PC-9 (cell line): ENCODE results near the gene KCTD2. TPM values are rescaled to one million over a fixed set of nuclear protein-coding genes. Genes with fewer than 3 reads are reported as not detected.
"Not testable (repeated sequence)": the region's sequence is repeated elsewhere in the genome, so short reads cannot be mapped to it uniquely, and the experiment has no call there.

Source experiments
- BruUV-seq: library from RNA; stranded (reverse); fragments of 400-500 nt; replicated peaks from 2 replicates; lab custom pipeline; 2021; lab: Mats Ljungman, UMichigan
- CTCF ChIA-PET: fragments of 300-600 bp; sonication (Branson Sonifier 250); formaldehyde crosslinking; loops from one replicate; lab custom pipeline; 2022; ENCODE audit warnings: antibody characterized with exemption; lab: Charles Lee
- POLR2A ChIA-PET: fragments of 300-600 bp; sonication (Branson Sonifier 250); formaldehyde crosslinking; loops from one replicate; lab custom pipeline; 2022; ENCODE audit warnings: antibody characterized with exemption; ENCODE audit not compliant: unreplicated experiment; lab: Charles Lee
- DNase-seq, 2 experiments: peaks; one replicate each; pipeline versions ENCODE4 v3.0.0 to v3.0.0-alpha.2; 2015 to 2022; ENCODE audit warnings: mixed read lengths in 1 of 2
- H2AFZ ChIP-seq: fragments of 200-600 bp; sonication (generic); 2 replicates; pipeline ENCODE4 v1.8.1; 2017; ENCODE audit warnings: antibody characterized with exemption
- H3F3A ChIP-seq: fragments of 200-600 bp; sonication (generic); 2 replicates; pipeline ENCODE4 v1.8.1; 2017; ENCODE audit warnings: antibody characterized with exemption, mild to moderate bottlenecking, low read depth; ENCODE audit not compliant: insufficient read depth
- H3K27ac ChIP-seq: fragments of 200-600 bp; sonication (generic); 2 replicates; pipeline ENCODE4 v1.6.1; 2016; ENCODE audit warnings: mixed run types
- H3K27me3 ChIP-seq: fragments of 200-600 bp; sonication (generic); 2 replicates; pipeline ENCODE4 v1.6.1; 2016; ENCODE audit warnings: low read depth, mixed run types; ENCODE audit not compliant: insufficient read depth
- H3K36me3 ChIP-seq: fragments of 200-600 bp; sonication (generic); 2 replicates; pipeline ENCODE4 v1.6.1; 2016; ENCODE audit warnings: low read depth, mixed run types
- H3K4me1 ChIP-seq: fragments of 200-600 bp; sonication (generic); replicated peaks from 2 replicates; pipeline ENCODE4 v1.6.1; 2016; ENCODE audit warnings: mixed run types; ENCODE audit not compliant: insufficient read depth
- H3K4me2 ChIP-seq: fragments of 200-600 bp; sonication (generic); 2 replicates; pipeline ENCODE4 v1.6.1; 2017; ENCODE audit warnings: mixed run types
- H3K4me3 ChIP-seq: fragments of 200-600 bp; sonication (generic); 2 replicates; pipeline ENCODE4 v1.6.1; 2016; ENCODE audit warnings: mixed run types
- H3K79me2 ChIP-seq: fragments of 200-600 bp; sonication (generic); 2 replicates; pipeline ENCODE4 v1.6.1; 2017; ENCODE audit warnings: low read depth, mixed run types
- H3K9me2 ChIP-seq: fragments of 200-600 bp; sonication (generic); 2 replicates; pipeline ENCODE4 v1.8.1; 2017; ENCODE audit warnings: mild to moderate bottlenecking; ENCODE audit not compliant: insufficient read depth
- H3K9me3 ChIP-seq: fragments of 200-600 bp; sonication (generic); 2 replicates; pipeline ENCODE4 v1.8.1; 2016; ENCODE audit warnings: low read depth; ENCODE audit not compliant: insufficient read depth
- H4K20me1 ChIP-seq: fragments of 200-600 bp; sonication (generic); 2 replicates; pipeline ENCODE4 v1.8.1; 2017; ENCODE audit not compliant: insufficient read depth
- EZH2 ChIP-seq: fragments of 200-600 bp; sonication (generic); IDR thresholded peaks from 2 replicates; pipeline ENCODE4 v1.8.0; 2017; ENCODE audit warnings: antibody characterized with exemption, low read depth
- intact Hi-C: fragments of 100-400 bp; cut with micrococcal nuclease; formaldehyde crosslinking; loops from one replicate; pipeline ENCODE4 v1.10.0; 2022; ENCODE audit not compliant: unreplicated experiment
- total RNA-seq: library from RNA; stranded (reverse); gene quantifications from 2 replicates; pipeline ENCODE4 v1.2.3, GENCODE V29; 2021
- TF ChIP-seq, protein P1 (sequence below): fragments of 200-600 bp; sonication (generic); conservative IDR thresholded peaks from 2 replicates; pipeline ENCODE4 v1.6.1; 2017; ENCODE audit warnings: mixed run types, antibody characterized with exemption, mild to moderate bottlenecking, moderate library complexity

KCTD2 gene
- total RNA-seq, 1 experiment from 2014 or later: 18.6 TPM

DNA sequence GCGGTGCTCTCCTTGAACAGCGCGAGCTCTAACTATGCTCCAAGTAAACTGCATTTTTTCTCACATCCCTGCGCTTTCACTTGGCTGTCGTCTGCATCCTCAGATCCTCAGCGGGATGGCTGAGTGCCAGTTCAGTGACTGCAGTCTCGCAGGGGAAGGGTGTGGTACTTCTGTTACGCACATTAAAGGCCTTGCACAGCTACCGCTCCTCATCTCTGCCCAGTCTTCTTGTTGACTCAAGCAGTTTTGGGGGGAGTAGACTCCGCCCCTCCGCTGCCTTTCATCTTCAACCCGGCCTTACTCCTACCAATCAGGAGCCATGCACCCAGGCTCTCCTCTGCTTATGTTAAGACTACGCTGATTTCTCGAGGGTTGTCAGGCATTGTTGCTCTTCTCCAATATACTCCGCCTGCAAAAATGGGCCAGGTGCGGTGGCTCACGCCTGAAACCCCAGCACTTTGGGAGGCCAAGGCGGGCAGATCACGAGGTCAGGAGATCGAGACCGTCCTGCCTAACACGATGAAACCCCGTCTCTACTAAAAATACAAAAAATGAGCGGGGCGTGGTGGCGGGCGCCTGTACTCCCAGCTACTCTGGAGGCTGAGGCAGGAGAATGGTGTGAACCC lies 10.3 kb upstream of the KCTD2 start:
- ChIA-PET CTCF (interaction anchor here (0.9 to 1.4 kb wide), 2 partner anchors 75 to 123 kb away, joined by 4 to 8 read pairs; no protein-coding TSS in a partner anchor), POLR2A (interaction anchor here (0.6 kb wide), 1 partner anchor 1184 kb away, joined by 3 read pairs; no protein-coding TSS in a partner anchor)
- intact Hi-C loops: loop anchor here (10.0 kb wide), 1 partner anchor 168 kb away; the partner anchor contains the start of gene NUP85
- Histone ChIP-seq H3K4me2 (peak overlapping the region; percentile 72), H3K36me3 (peaks cover 11% of the 10 kb centered on the region; the same call in 1 of the 2 replicates), H3F3A (peaks cover 46% of the 10 kb centered on the region), H3K4me3 (no peak overlapping the region; the same call in 1 of the 2 replicates), H4K20me1 (no peaks in the 10 kb centered on the region), H3K4me1 (peaks cover 30% of the 10 kb centered on the region), H3K9me3 (no peaks in the 10 kb centered on the region), H2AFZ (no peak overlapping the region), H3K27me3 (no peaks in the 10 kb centered on the region), H3K27ac (0 out of 2 replicates have a peak overlapping the region, but pooled peaks have one; percentile 17), H3K9me2 (no peaks in the 10 kb centered on the region), H3K79me2 (no peaks in the 10 kb centered on the region)
- peak in 1 of 2 experiments; percentile 38 for DNase-seq
- TF ChIP-seq EZH2: no peak
- TF ChIP-seq, protein P1, sequence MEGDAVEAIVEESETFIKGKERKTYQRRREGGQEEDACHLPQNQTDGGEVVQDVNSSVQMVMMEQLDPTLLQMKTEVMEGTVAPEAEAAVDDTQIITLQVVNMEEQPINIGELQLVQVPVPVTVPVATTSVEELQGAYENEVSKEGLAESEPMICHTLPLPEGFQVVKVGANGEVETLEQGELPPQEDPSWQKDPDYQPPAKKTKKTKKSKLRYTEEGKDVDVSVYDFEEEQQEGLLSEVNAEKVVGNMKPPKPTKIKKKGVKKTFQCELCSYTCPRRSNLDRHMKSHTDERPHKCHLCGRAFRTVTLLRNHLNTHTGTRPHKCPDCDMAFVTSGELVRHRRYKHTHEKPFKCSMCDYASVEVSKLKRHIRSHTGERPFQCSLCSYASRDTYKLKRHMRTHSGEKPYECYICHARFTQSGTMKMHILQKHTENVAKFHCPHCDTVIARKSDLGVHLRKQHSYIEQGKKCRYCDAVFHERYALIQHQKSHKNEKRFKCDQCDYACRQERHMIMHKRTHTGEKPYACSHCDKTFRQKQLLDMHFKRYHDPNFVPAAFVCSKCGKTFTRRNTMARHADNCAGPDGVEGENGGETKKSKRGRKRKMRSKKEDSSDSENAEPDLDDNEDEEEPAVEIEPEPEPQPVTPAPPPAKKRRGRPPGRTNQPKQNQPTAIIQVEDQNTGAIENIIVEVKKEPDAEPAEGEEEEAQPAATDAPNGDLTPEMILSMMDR: no peak
- BruUV-seq: no TSS peak

DNA sequence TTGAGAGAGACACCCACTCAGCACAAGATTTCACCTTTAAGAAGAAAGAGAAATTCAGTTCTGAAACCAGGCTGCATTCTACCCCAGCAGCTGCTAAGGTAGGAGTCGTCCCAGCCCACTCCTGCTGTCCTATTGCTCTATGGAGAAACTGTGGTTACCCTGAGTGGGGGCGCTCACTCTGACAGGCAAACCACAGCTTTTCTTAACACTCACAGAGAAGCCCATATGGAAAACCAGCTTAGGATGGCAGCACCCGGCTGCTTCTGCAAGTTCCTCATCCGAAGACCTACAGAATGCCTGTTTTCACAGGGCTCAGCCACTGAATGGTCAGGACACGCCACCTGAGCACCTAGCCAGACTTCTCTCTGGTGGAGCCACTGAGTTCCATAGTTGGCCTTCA lies 7.8 kb upstream of the KCTD2 start:
- H3K4me1 ChIP-seq: peaks cover 15% of the 10 kb centered on the region
- no peaks in the 10 kb centered on the region for H4K20me1 ChIP-seq
- H3K9me3 ChIP-seq: no peaks in the 10 kb centered on the region
- ChIA-PET CTCF (no interaction called here), POLR2A (no interaction called here)
- no peaks in the 10 kb centered on the region for H3K79me2 ChIP-seq
- peaks cover 39% of the 10 kb centered on the region for H3F3A ChIP-seq
- H3K27ac ChIP-seq: no peak overlapping the region
- TF ChIP-seq, protein P1: no peak
- no peak for TF ChIP-seq EZH2
- intact Hi-C loops: loop anchor here (10.0 kb wide), 1 partner anchor 166 kb away; the partner anchor contains the start of gene NUP85
- H3K4me3 ChIP-seq: no peak overlapping the region
- H2AFZ ChIP-seq: no peak overlapping the region
- H3K27me3 ChIP-seq: no peaks in the 10 kb centered on the region
- no peaks in the 10 kb centered on the region for H3K9me2 ChIP-seq
- H3K36me3 ChIP-seq: peaks cover 14% of the 10 kb centered on the region
- no peak for DNase-seq
- BruUV-seq: no TSS peak
- no peak overlapping the region for H3K4me2 ChIP-seq

DNA sequence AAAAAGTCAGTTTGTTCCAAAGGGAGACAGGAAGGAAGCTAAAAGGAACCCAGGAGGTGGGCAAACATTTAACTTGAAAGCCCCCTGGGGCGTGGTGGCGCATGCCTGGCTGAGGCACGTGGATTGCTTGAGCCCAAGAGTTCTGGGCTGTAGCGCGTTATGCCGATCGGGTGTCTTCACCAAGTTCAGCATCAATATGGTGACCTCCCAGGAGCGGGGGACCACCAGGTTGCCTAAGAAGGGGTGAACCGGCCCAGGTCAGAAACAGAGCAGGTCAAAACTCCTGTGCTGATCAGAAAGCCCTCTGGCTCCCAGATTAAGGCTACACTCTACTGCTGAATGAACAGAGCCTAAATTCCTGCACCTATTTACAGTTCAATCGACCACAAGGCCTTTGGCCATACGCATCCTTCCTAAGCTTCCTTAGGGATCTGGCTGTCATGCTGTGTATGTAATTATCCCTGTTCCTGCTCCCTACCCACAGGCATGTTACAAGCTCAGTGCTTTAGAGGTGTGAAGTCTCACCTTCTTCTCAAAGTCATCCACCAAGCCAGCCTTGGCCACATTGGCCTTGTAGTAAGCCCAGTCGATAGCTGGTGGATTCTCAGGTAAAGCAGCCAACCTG lies 5.3 kb upstream of the KCTD2 start:
- H3K27me3 ChIP-seq: no peaks in the 10 kb centered on the region
- no peaks in the 10 kb centered on the region for H3K9me3 ChIP-seq
- TF ChIP-seq, protein P1: no peak
- TF ChIP-seq EZH2: no peak
- H4K20me1 ChIP-seq: peaks cover 4% of the 10 kb centered on the region; the same call in 1 of the 2 replicates
- ChIA-PET CTCF (interaction anchor here (0.5 kb wide), 1 partner anchor 126 kb away, joined by 3 read pairs; no protein-coding TSS in a partner anchor), POLR2A (interaction anchor here (0.6 kb wide), 1 partner anchor 15 kb away, joined by 15 read pairs; no protein-coding TSS in a partner anchor)
- H3K4me1 ChIP-seq: peaks cover 6% of the 10 kb centered on the region; the same call in 1 of the 2 replicates
- no peak overlapping the region for H3K4me3 ChIP-seq
- H3K27ac ChIP-seq: no peak overlapping the region
- H3K9me2 ChIP-seq: no peaks in the 10 kb centered on the region
- peaks cover 19% of the 10 kb centered on the region for H3K79me2 ChIP-seq
- H2AFZ ChIP-seq: no peak overlapping the region
- no TSS peak for BruUV-seq
- DNase-seq: no peak
- no peak overlapping the region for H3K4me2 ChIP-seq
- H3F3A ChIP-seq: peaks cover 35% of the 10 kb centered on the region; the same call in 1 of the 2 replicates
- intact Hi-C loops: no loop called here
- H3K36me3 ChIP-seq: peaks cover 14% of the 10 kb centered on the region

DNA sequence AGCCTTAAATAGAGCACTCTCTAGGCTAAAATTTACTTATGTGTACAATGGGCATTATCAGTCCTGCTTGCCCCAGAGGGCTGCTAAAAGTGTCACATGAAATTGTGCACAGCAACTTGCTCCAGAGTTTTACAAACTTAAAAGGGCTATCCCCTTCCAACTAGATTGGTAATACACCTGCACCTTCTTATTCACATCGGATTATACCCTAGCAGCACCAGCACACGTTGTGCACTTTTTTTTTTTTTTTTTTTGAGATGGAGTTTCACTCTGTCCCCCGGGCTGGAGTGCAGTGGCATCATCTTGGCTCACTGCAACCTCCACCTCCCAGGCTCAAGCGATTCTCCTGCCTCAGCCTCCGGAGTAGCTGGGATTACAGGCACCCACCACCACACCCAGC lies 3.2 kb upstream of the KCTD2 start:
- H2AFZ ChIP-seq, H3K9me3 ChIP-seq, POLR2A ChIA-PET, CTCF ChIA-PET, H3K27me3 ChIP-seq, H3K4me3 ChIP-seq, H3K9me2 ChIP-seq, H4K20me1 ChIP-seq, BruUV-seq, DNase-seq, H3K27ac ChIP-seq, H3K4me2 ChIP-seq, intact Hi-C loops, H3K36me3 ChIP-seq: not testable (repeated sequence)
- Histone ChIP-seq H3F3A (peaks cover 28% of the 10 kb centered on the region; the same call in 1 of the 2 replicates), H3K79me2 (peaks cover 34% of the 10 kb centered on the region), H3K4me1 (peaks cover 16% of the 10 kb centered on the region)
